Measurements from ENCODE around the gene DHRS2. TPM values are rescaled to one million over a fixed set of nuclear protein-coding genes. Genes with fewer than 3 reads are reported as not detected.

DHRS2 gene
- total RNA-seq, 2 donors from 2014 or later = 1.3 to 3.3 TPM

GRCh38 chr14:23644919-23645336 lies 8.8 kb downstream of the DHRS2 start:
- H3K36me3 ChIP-seq (replicated peaks in 1 of 2; ENCODE audit: insufficient read depth in 1 of 2, low read depth in 2 of 2) = no peaks in the 10 kb centered on the region
- 82 to 92% methylated on average over 5 to 8 of the region's 8 CpGs for WGBS, 2 donors
- intact Hi-C loops (cut with DNase I) = loop anchor here (10.0 kb wide), 1 partner anchor 230 kb away; no protein-coding TSS in a partner anchor
- H3K9me3 ChIP-seq = no peaks in the 10 kb centered on the region
- no peaks in the 10 kb centered on the region for H3K27me3 ChIP-seq
- peaks cover 5% of the 10 kb centered on the region for H3K4me1 ChIP-seq
- no peak overlapping the region for H3K4me3 ChIP-seq
- no peak for DNase-seq
- no peak for ATAC-seq
- no peak overlapping the region for H3K27ac ChIP-seq
- no peak for TF ChIP-seq POLR2A (IDR thresholded peaks at IDR 0.05)
- TF ChIP-seq, protein P1, sequence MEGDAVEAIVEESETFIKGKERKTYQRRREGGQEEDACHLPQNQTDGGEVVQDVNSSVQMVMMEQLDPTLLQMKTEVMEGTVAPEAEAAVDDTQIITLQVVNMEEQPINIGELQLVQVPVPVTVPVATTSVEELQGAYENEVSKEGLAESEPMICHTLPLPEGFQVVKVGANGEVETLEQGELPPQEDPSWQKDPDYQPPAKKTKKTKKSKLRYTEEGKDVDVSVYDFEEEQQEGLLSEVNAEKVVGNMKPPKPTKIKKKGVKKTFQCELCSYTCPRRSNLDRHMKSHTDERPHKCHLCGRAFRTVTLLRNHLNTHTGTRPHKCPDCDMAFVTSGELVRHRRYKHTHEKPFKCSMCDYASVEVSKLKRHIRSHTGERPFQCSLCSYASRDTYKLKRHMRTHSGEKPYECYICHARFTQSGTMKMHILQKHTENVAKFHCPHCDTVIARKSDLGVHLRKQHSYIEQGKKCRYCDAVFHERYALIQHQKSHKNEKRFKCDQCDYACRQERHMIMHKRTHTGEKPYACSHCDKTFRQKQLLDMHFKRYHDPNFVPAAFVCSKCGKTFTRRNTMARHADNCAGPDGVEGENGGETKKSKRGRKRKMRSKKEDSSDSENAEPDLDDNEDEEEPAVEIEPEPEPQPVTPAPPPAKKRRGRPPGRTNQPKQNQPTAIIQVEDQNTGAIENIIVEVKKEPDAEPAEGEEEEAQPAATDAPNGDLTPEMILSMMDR (IDR thresholded peaks at IDR 0.05) = no peak

GRCh38 chr14:23645504-23645811 lies 9.3 kb downstream of the DHRS2 start:
- DNase-seq (no peak), ATAC-seq (no peak)
- no peak overlapping the region for H3K4me3 ChIP-seq
- H3K36me3 ChIP-seq (replicated peaks in 1 of 2; ENCODE audit: insufficient read depth in 1 of 2, low read depth in 2 of 2) = no peaks in the 10 kb centered on the region
- intact Hi-C loops (cut with DNase I) = loop anchor here (10.0 kb wide), 1 partner anchor 229 kb away; no protein-coding TSS in a partner anchor
- WGBS, 2 donors = 93 to 95% methylated on average over 4 of the region's 4 CpGs
- TF ChIP-seq, protein P1 (IDR thresholded peaks at IDR 0.05) = no peak
- no peak for TF ChIP-seq POLR2A (IDR thresholded peaks at IDR 0.05)
- no peak overlapping the region for H3K27ac ChIP-seq
- no peaks in the 10 kb centered on the region for H3K27me3 ChIP-seq
- no peaks in the 10 kb centered on the region for H3K9me3 ChIP-seq
- peaks cover 5% of the 10 kb centered on the region for H3K4me1 ChIP-seq

DNA sequence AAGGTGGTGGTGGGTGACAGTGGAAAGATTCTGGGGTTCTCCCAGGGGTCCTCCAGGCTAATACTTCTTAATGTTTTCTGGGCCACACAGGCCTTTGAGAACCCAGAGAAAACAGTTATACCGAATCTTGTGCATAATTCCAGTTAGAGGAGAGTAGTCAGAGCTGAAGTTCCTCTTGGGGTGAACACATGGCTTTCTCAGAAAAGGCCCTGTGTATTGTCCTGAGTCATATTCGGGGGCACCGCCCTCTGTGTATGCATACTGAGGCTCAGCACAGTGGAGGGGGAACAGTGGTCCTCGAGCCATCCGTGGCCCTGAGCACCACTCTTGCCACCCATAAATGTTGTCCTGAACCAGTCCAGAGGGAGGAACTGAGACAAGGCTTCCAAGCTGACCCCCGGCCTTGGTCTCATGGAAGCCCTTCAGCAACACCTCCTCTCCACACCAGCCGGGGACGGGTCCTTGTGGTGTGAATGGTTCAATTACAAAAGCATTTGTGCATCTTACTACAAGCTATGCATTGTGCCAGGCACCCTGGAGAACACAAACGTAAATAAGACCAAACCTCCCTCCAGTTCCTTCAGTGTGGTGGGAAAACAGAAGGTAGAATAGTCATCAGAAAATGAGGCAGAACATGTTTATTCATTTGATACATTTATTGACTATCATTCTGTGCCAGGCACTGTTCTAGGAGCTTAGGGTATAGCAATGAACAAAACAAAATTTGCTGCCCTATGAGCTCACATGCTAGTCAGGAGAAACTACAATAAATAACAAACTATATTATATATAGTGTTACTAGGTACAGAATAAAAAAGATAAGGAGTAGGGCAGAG lies 9.9 kb downstream of the DHRS2 start:
- Histone ChIP-seq H3K9me3 (no peaks in the 10 kb centered on the region), H3K27me3 (no peaks in the 10 kb centered on the region), H3K36me3 (replicated peaks in 1 of 2; ENCODE audit: insufficient read depth in 1 of 2, low read depth in 2 of 2) (no peaks in the 10 kb centered on the region), H3K4me1 (peaks cover 5% of the 10 kb centered on the region), H3K27ac (no peak overlapping the region), H3K4me3 (no peak overlapping the region)
- WGBS, 2 donors = 83% methylated on average over 8 to 9 of the region's 9 CpGs
- intact Hi-C loops (cut with DNase I) = loop anchor here (10.0 kb wide), 1 partner anchor 229 kb away; no protein-coding TSS in a partner anchor
- DNase-seq (no peak), ATAC-seq (no peak)
- no peak for TF ChIP-seq POLR2A (IDR thresholded peaks at IDR 0.05)
- TF ChIP-seq, protein P1 (IDR thresholded peaks at IDR 0.05) = no peak

- intact Hi-C loops (cut with DNase I) = loop anchor here (10.0 kb wide), 1 partner anchor 228 kb away; no protein-coding TSS in a partner anchor
- Histone ChIP-seq H3K9me3 (no peaks in the 10 kb centered on the region), H3K36me3 (replicated peaks in 1 of 2; ENCODE audit: insufficient read depth in 1 of 2, low read depth in 2 of 2) (no peaks in the 10 kb centered on the region), H3K27ac (no peak overlapping the region), H3K27me3 (no peaks in the 10 kb centered on the region), H3K4me1 (peaks cover 1% of the 10 kb centered on the region), H3K4me3 (no peak overlapping the region)
- no peak for DNase-seq
- no peak for TF ChIP-seq POLR2A (IDR thresholded peaks at IDR 0.05)
- TF ChIP-seq, protein P1 (IDR thresholded peaks at IDR 0.05) = no peak
- 82 to 84% methylated on average over 6 of the region's 6 CpGs for WGBS, 2 donors
- ATAC-seq = no peak
These were observed 10.7 kb downstream of the DHRS2 start for GRCh38 chr14:23646648-23647549.
